Measurements from ENCODE around the gene ATP6V0E1.
A peak's percentile ranks its signal among the peaks of the same experiment; 100 is the strongest.

The ATP6V0E1 gene

DNA sequence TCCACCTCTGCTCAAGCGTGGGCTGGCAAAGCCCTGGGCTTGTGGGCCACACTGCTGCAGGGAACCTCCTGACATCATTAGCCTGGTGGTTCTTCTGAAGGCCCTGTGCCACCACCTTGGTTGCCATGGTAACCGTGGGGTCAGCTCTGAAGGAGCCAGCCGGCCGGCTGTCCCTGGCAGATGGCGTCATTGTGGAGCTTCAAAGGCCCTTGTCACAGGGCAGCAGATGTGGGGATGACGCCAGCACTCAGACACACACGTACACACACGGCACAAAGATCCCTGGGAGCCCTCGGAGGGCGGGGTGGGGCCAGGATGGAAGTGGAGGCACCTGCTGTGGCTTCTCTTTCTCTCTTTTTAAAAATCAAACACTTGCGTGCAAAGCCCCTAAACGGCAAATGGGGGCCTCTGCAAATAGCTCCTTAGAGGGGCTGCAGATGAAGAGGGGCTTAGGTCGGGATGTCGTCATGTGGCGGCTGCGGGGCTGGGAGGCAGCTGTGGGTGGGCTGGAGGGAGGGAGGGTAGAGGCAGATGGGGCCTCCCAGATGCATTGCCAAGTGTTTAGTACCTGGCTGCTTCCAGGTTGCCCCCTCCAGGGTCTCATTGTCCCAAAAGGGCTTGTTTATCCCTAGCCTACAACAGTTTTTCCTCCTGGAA is 43.8 kb upstream of the ATP6V0E1 start:
- TF ChIP-seq SIN3A (IDR thresholded peaks at IDR 0.05; ENCODE audit: borderline replicate concordance, insufficient read depth, low read length): no peak
- TF ChIP-seq POLR2AphosphoS5 (IDR thresholded peaks at IDR 0.05; ENCODE audit: low read depth, low read length): no peak

DNA sequence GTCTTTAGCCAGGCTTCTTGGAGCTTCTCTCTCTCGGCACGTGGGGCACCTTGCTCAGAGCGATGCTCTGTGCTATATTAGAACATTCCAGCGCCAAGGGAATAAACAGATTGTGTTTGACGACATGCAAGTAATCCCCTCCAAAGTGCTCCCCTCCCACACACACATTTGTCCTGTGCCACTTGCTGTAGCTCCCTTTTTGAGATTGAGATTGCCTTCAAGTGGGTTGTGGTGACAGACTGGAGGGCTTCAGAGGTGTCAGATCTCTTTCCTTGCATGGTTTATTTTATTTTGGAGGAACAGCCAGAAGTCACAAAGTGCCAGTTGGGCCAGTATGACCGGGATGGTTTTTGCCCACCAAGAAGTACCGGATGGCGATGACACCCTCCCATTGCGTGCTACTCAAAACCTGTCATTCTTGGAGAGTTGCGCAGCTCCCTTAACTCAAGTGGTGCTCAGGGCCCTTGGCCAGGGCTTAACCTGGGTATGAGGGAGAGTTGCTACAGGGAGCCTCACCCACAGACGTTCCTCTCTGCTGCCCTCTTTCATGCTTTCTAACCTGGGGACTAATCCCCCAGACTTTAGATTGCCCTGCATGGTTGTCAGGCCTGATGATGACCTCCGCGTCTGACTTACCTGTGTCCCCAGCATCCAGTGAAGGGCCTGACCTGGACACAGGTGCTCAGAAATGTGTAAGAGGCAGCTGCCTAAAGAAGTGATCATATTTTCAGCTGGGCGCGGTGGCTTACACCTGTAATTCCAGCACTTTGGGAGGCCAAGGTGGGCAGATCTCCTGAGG is 43.1 kb upstream of the ATP6V0E1 start:
- TF ChIP-seq FOXP2 (optimal IDR thresholded peaks at IDR 0.05; ENCODE audit: borderline replicate concordance, extremely low read depth, extremely low read length, insufficient read depth): no peak
- TF ChIP-seq, protein P1, sequence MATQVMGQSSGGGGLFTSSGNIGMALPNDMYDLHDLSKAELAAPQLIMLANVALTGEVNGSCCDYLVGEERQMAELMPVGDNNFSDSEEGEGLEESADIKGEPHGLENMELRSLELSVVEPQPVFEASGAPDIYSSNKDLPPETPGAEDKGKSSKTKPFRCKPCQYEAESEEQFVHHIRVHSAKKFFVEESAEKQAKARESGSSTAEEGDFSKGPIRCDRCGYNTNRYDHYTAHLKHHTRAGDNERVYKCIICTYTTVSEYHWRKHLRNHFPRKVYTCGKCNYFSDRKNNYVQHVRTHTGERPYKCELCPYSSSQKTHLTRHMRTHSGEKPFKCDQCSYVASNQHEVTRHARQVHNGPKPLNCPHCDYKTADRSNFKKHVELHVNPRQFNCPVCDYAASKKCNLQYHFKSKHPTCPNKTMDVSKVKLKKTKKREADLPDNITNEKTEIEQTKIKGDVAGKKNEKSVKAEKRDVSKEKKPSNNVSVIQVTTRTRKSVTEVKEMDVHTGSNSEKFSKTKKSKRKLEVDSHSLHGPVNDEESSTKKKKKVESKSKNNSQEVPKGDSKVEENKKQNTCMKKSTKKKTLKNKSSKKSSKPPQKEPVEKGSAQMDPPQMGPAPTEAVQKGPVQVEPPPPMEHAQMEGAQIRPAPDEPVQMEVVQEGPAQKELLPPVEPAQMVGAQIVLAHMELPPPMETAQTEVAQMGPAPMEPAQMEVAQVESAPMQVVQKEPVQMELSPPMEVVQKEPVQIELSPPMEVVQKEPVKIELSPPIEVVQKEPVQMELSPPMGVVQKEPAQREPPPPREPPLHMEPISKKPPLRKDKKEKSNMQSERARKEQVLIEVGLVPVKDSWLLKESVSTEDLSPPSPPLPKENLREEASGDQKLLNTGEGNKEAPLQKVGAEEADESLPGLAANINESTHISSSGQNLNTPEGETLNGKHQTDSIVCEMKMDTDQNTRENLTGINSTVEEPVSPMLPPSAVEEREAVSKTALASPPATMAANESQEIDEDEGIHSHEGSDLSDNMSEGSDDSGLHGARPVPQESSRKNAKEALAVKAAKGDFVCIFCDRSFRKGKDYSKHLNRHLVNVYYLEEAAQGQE (IDR thresholded peaks at IDR 0.05; ENCODE audit: insufficient read depth in 1 of 2, low read depth in 2 of 2, low read length in 2 of 2): no peak
- TF ChIP-seq POLR2AphosphoS5 (IDR thresholded peaks at IDR 0.05; ENCODE audit: low read depth, low read length): no peak
- TF ChIP-seq TAF1 (IDR thresholded peaks at IDR 0.05; ENCODE audit: borderline replicate concordance, insufficient read depth, low read length): no peak
- no peak for TF ChIP-seq SIN3A (IDR thresholded peaks at IDR 0.05; ENCODE audit: borderline replicate concordance, insufficient read depth, low read length)

GRCh38 chr5:172941067-172941516 is 42.5 kb upstream of the ATP6V0E1 start:
- no peak for TF ChIP-seq TAF1 (IDR thresholded peaks at IDR 0.05; ENCODE audit: borderline replicate concordance, insufficient read depth, low read length)
- TF ChIP-seq, protein P1 (IDR thresholded peaks at IDR 0.05; ENCODE audit: insufficient read depth in 1 of 2, low read depth in 2 of 2, low read length in 2 of 2): no peak
- no peak for TF ChIP-seq SIN3A (IDR thresholded peaks at IDR 0.05; ENCODE audit: borderline replicate concordance, insufficient read depth, low read length)
- TF ChIP-seq POLR2AphosphoS5 (IDR thresholded peaks at IDR 0.05; ENCODE audit: low read depth, low read length): no peak
- TF ChIP-seq FOXP2 (optimal IDR thresholded peaks at IDR 0.05; ENCODE audit: borderline replicate concordance, extremely low read depth, extremely low read length, insufficient read depth): no peak

- TF ChIP-seq FOXP2 (optimal IDR thresholded peaks at IDR 0.05; ENCODE audit: borderline replicate concordance, extremely low read depth, extremely low read length, insufficient read depth): no peak
- TF ChIP-seq SIN3A (IDR thresholded peaks at IDR 0.05; ENCODE audit: borderline replicate concordance, insufficient read depth, low read length): no peak
- TF ChIP-seq, protein P1 (IDR thresholded peaks at IDR 0.05; ENCODE audit: insufficient read depth in 1 of 2, low read depth in 2 of 2, low read length in 2 of 2): no peak
- TF ChIP-seq TAF1 (IDR thresholded peaks at IDR 0.05; ENCODE audit: borderline replicate concordance, insufficient read depth, low read length): no peak
- no peak for TF ChIP-seq POLR2AphosphoS5 (IDR thresholded peaks at IDR 0.05; ENCODE audit: low read depth, low read length)
Measured at GRCh38 chr5:172942556-172942955, 41.0 kb upstream of the ATP6V0E1 start.

GRCh38 chr5:172943283-172943841 is 40.2 kb upstream of the ATP6V0E1 start:
- TF ChIP-seq POLR2AphosphoS5 (IDR thresholded peaks at IDR 0.05; ENCODE audit: low read depth, low read length) (no peak), TAF1 (IDR thresholded peaks at IDR 0.05; ENCODE audit: borderline replicate concordance, insufficient read depth, low read length) (peak; percentile 50; the same call in 1 of the 2 replicates), FOXP2 (optimal IDR thresholded peaks at IDR 0.05; ENCODE audit: borderline replicate concordance, extremely low read depth, extremely low read length, insufficient read depth) (no peak), SIN3A (IDR thresholded peaks at IDR 0.05; ENCODE audit: borderline replicate concordance, insufficient read depth, low read length) (0 out of 2 replicates have a peak, but pooled peaks have one; percentile 51)
- TF ChIP-seq, protein P1 (IDR thresholded peaks at IDR 0.05; ENCODE audit: insufficient read depth in 1 of 2, low read depth in 2 of 2, low read length in 2 of 2): no peak; a peak in 1 of 4 replicates
